ENCODE data around the gene PASK.

The PASK gene

GRCh38 chr2:241168366-241168765, 19.1 kb upstream of the PASK start:
- no peak for DNase-seq (ENCODE audit: low read depth, low spot score)
- no peak overlapping the region for H3K4me3 ChIP-seq (ENCODE audit: low read depth, low read length)
- no peak for TF ChIP-seq CTCF (IDR thresholded peaks at IDR 0.05; ENCODE audit: low read depth, low read length)
- in situ Hi-C loops (cut with HindIII; ENCODE audit: low sequenced_read_pairs): no loop called here

GRCh38 chr2:241163601-241164118, 14.4 kb upstream of the PASK start:
- TF ChIP-seq CTCF (IDR thresholded peaks at IDR 0.05; ENCODE audit: low read depth, low read length): no peak
- DNase-seq (ENCODE audit: low read depth, low spot score): no peak
- no peak overlapping the region for H3K4me3 ChIP-seq (ENCODE audit: low read depth, low read length)
- in situ Hi-C loops (cut with HindIII; ENCODE audit: low sequenced_read_pairs): no loop called here

GRCh38 chr2:241161646-241162281, 12.5 kb upstream of the PASK start:
- in situ Hi-C loops (cut with HindIII; ENCODE audit: low sequenced_read_pairs): no loop called here
- H3K4me3 ChIP-seq (ENCODE audit: low read depth, low read length): no peak overlapping the region
- DNase-seq (ENCODE audit: low read depth, low spot score): peak; percentile 86
- TF ChIP-seq CTCF (IDR thresholded peaks at IDR 0.05; ENCODE audit: low read depth, low read length): no peak

GRCh38 chr2:241160318-241160717, 11.0 kb upstream of the PASK start:
- no peak overlapping the region for H3K4me3 ChIP-seq (ENCODE audit: low read depth, low read length)
- in situ Hi-C loops (cut with HindIII; ENCODE audit: low sequenced_read_pairs): no loop called here

GRCh38 chr2:241159116-241159515, 9.8 kb upstream of the PASK start:
- in situ Hi-C loops (cut with HindIII; ENCODE audit: low sequenced_read_pairs): no loop called here
- H3K4me3 ChIP-seq (ENCODE audit: low read depth, low read length): no peak overlapping the region
- no peak for TF ChIP-seq CTCF (IDR thresholded peaks at IDR 0.05; ENCODE audit: low read depth, low read length)
- no peak for DNase-seq (ENCODE audit: low read depth, low spot score)

More at GRCh38 chr2:241160318-241160717, 11.0 kb upstream of the PASK start:
- DNase-seq (ENCODE audit: low read depth, low spot score): no peak
- TF ChIP-seq CTCF (IDR thresholded peaks at IDR 0.05; ENCODE audit: low read depth, low read length): no peak

- in situ Hi-C loops (cut with HindIII; ENCODE audit: low sequenced_read_pairs): no loop called here
- TF ChIP-seq CTCF (IDR thresholded peaks at IDR 0.05; ENCODE audit: low read depth, low read length): no peak
- no peak overlapping the region for H3K4me3 ChIP-seq (ENCODE audit: low read depth, low read length)
- no peak for DNase-seq (ENCODE audit: low read depth, low spot score)
Observed at GRCh38 chr2:241158546-241158900, 9.3 kb upstream of the PASK start.

All from astrocyte of the spinal cord (primary cell).